Activated CD8-positive, alpha-beta T cell treated with anti-CD3 and anti-CD28 coated beads for 36 hours (primary cell): Measurements from ENCODE around the gene GAB3. TPM values are rescaled to one million over a fixed set of nuclear protein-coding genes. Genes with fewer than 3 reads are reported as not detected.

Source experiments
- ATAC-seq: fragments of 200-7000 bp; cut with Tn5 transposase; one replicate; pipeline ENCODE4 v1.10.0; 2021; ENCODE audit warnings: mild to moderate bottlenecking, moderate library complexity
- CTCF ChIA-PET: fragments of 350-600 bp; sonication (Branson Sonifier 250); formaldehyde crosslinking; loops from one replicate; lab custom pipeline; 2021; ENCODE audit warnings: antibody characterized with exemption; lab: Charles Lee
- POLR2A ChIA-PET: fragments of 350-600 bp; sonication (Branson Sonifier 250); formaldehyde crosslinking; loops from one replicate; lab custom pipeline; 2021; ENCODE audit warnings: antibody characterized with exemption; lab: Charles Lee
- DNase-seq: peaks from one replicate; pipeline ENCODE4 v3.0.0-alpha.2; 2020
- H3K27ac Mint-ChIP-seq: one replicate; pipeline ENCODE4 v1.8.0; 2021; ENCODE audit warnings: mild to moderate bottlenecking, mixed read lengths
- H3K27me3 Mint-ChIP-seq: one replicate; pipeline ENCODE4 v1.8.0; 2021; ENCODE audit warnings: mixed read lengths
- H3K36me3 Mint-ChIP-seq: one replicate; pipeline ENCODE4 v1.8.0; 2021; ENCODE audit warnings: low read depth, mixed read lengths
- H3K4me1 Mint-ChIP-seq: one replicate; pipeline ENCODE4 v1.8.0; 2021; ENCODE audit warnings: low read depth, mixed read lengths
- H3K4me3 Mint-ChIP-seq: one replicate; pipeline ENCODE4 v1.8.0; 2021; ENCODE audit warnings: mild to moderate bottlenecking, moderate library complexity, mixed read lengths
- H3K9me3 Mint-ChIP-seq: one replicate; pipeline ENCODE4 v1.8.0; 2021; ENCODE audit warnings: mixed read lengths
- intact Hi-C: fragments of 100-400 bp; cut with micrococcal nuclease; formaldehyde crosslinking; loops from one replicate; pipeline ENCODE4 v1.10.0; 2022
- total RNA-seq, 2 experiments: library from RNA; stranded (reverse); gene quantifications; one replicate each; pipeline ENCODE4 v1.2.3, GENCODE V29; 2021
- TF ChIP-seq, protein P1 (sequence below): fragments of 200-600 bp; IDR thresholded peaks from one replicate; pipeline ENCODE4 v1.8.0; 2022; ENCODE audit warnings: antibody characterized with exemption, mild to moderate bottlenecking

The GAB3 gene
- total RNA-seq, 2 experiments from 2014 or later: 3.9 to 5.0 TPM

DNA sequence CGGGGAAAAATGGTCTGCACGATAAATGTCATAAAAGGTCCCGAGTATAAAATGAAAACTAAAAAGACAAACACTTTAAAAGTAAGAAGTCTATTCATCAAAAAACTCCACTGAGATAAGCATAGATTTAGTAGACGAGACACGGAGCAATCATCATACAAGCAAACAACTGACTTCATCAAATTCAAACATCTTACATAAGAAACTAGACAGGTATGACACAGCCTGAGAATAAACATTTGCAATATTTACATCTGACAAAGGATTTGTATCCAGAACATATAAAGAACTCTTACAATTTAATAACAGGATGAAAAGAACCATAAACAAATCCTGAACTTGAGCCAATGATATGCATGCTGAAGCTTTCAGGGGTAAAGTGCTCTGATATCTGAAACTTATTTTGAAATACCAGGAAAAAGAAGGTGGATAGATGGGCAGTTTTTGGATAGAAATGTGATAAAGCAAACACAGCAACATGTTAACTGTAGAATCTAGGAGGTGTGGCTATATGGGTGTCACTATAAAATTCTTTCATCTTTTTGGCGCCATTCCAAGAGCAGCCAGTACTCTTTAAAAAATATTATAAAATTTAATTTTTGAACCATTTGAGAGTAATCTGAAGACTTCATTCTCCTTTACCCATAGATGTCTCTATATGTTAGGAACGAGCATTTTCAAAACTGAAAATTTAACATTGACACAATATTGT, 42.4 kb upstream of the GAB3 start:
- no peak overlapping the region for H3K27ac Mint-ChIP-seq
- H3K4me3 Mint-ChIP-seq: no peak overlapping the region
- POLR2A ChIA-PET: no interaction called here

DNA sequence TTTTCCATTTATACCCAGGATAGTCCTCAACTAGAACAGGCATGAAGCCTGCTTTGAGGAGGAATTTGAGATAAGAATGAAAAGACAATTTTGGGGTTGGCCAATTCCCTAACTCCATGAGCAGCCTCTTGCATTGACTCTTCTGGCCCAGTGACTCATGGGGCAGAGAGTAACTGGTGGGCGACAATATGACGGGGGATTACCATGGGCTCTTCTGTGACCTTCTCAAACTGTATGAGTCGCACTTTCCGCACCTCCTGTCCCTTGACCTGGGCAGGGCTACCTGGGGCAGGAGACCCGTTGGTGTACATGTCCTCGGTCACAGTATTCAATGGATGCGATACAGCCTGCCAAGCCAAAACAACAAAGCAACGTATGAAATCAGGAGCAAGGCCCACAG, 41.1 kb upstream of the GAB3 start:
- H3K9me3 Mint-ChIP-seq: no peaks in the 10 kb centered on the region
- TF ChIP-seq, protein P1, sequence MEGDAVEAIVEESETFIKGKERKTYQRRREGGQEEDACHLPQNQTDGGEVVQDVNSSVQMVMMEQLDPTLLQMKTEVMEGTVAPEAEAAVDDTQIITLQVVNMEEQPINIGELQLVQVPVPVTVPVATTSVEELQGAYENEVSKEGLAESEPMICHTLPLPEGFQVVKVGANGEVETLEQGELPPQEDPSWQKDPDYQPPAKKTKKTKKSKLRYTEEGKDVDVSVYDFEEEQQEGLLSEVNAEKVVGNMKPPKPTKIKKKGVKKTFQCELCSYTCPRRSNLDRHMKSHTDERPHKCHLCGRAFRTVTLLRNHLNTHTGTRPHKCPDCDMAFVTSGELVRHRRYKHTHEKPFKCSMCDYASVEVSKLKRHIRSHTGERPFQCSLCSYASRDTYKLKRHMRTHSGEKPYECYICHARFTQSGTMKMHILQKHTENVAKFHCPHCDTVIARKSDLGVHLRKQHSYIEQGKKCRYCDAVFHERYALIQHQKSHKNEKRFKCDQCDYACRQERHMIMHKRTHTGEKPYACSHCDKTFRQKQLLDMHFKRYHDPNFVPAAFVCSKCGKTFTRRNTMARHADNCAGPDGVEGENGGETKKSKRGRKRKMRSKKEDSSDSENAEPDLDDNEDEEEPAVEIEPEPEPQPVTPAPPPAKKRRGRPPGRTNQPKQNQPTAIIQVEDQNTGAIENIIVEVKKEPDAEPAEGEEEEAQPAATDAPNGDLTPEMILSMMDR: no peak
- no peaks in the 10 kb centered on the region for H3K36me3 Mint-ChIP-seq
- peak; percentile 56 for ATAC-seq
- ChIA-PET POLR2A (interaction anchor here (2.0 kb wide), 1 partner anchor 16 kb away, joined by 7 read pairs; no protein-coding TSS in a partner anchor), CTCF (no interaction called here)
- H3K4me3 Mint-ChIP-seq: no peak overlapping the region
- H3K4me1 Mint-ChIP-seq: peaks cover 13% of the 10 kb centered on the region
- intact Hi-C loops: no loop called here
- no peak overlapping the region for H3K27ac Mint-ChIP-seq
- H3K27me3 Mint-ChIP-seq: no peaks in the 10 kb centered on the region
- peak; percentile 60 for DNase-seq

More for the DNA sequence above, 42.4 kb upstream of the GAB3 start:
- Mint-ChIP-seq H3K9me3 (no peaks in the 10 kb centered on the region), H3K4me1 (peaks cover 13% of the 10 kb centered on the region), H3K27me3 (no peaks in the 10 kb centered on the region), H3K36me3 (no peaks in the 10 kb centered on the region)
- no peak for ATAC-seq
- CTCF ChIA-PET: no interaction called here
- no peak for DNase-seq
- intact Hi-C loops: no loop called here
- TF ChIP-seq, protein P1: no peak

DNA sequence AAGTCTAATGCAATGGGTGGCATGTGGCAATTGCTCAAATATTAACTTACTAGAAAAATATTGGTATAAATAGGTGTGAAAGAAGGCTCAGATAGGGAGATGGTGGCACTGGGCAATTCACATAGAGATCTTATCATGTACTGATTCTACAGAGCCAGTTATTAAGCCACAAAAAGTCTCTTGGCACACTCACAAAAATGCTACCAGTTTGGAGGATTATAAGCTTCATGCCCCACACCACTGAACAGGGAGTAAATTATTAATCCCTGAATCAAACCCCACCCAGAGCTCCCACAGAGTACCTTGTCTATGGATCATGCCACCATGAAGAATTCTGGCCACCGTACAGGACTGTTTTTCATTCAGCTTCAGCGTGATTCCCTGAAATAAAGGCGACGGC, 40.6 kb upstream of the GAB3 start:
- ATAC-seq (no peak), DNase-seq (no peak)
- Mint-ChIP-seq H3K9me3 (no peaks in the 10 kb centered on the region), H3K4me3 (no peak overlapping the region), H3K4me1 (peaks cover 10% of the 10 kb centered on the region), H3K27ac (no peak overlapping the region), H3K27me3 (no peaks in the 10 kb centered on the region), H3K36me3 (no peaks in the 10 kb centered on the region)
- TF ChIP-seq, protein P1: no peak
- CTCF ChIA-PET: interaction anchor here (1.0 kb wide), 1 partner anchor 9 kb away, joined by 3 read pairs; no protein-coding TSS in a partner anchor
- POLR2A ChIA-PET: interaction anchor here (0.7 to 2.0 kb wide), 3 partner anchors 10 to 15 kb away, joined by 3 to 7 read pairs (median 4); no protein-coding TSS in a partner anchor
- intact Hi-C loops: no loop called here

DNA sequence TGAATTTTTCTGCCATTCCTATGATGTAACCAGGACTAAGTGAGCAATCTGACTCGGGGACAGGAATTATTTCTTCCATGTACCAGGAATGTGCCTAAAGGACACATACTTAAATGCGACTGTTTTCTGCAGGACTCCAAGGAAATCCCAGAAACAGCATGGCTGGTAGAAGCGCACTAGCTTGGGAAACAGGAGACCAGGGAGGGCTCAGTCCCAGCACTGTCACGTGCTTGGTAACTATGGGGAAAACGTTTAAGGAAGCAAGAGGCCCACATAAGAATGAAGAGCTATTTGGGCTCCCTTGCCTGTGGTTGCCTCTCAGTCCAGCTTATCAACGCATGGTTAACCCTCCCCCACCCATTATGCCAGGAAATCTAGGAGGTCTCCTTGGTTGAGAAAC, 34.8 kb upstream of the GAB3 start:
- H3K4me3 Mint-ChIP-seq: no peak overlapping the region
- POLR2A ChIA-PET: no interaction called here
- peaks cover 5% of the 10 kb centered on the region for H3K36me3 Mint-ChIP-seq
- peaks cover 20% of the 10 kb centered on the region for H3K4me1 Mint-ChIP-seq
- intact Hi-C loops: no loop called here
- DNase-seq: no peak
- CTCF ChIA-PET: no interaction called here
- H3K27me3 Mint-ChIP-seq: no peaks in the 10 kb centered on the region
- no peak overlapping the region for H3K27ac Mint-ChIP-seq
- TF ChIP-seq, protein P1: no peak
- H3K9me3 Mint-ChIP-seq: no peaks in the 10 kb centered on the region
- no peak for ATAC-seq
